Activated CD8-positive, alpha-beta T cell treated with anti-CD3 and anti-CD28 coated beads, Interleukin-2, amount 10 ng/mL, durations not matched to agents 7 days and 5 days (primary cell): ENCODE measurements around the gene SPATA17. TPM values are rescaled to one million over a fixed set of nuclear protein-coding genes. Genes with fewer than 3 reads are reported as not detected.
"Not testable (repeated sequence)": the region's sequence is repeated elsewhere in the genome, so short reads cannot be mapped to it uniquely, and the experiment has no call there.

ENCODE experiments used
- ATAC-seq: fragments of 150-1000 bp; cut with Tn5 transposase; one replicate; pipeline ENCODE4 v1.10.0; 2021; ENCODE audit warnings: moderate library complexity
- CTCF ChIA-PET: fragments of 350-600 bp; sonication (Branson Sonifier 250); formaldehyde crosslinking; loops from one replicate; lab custom pipeline; 2021; ENCODE audit warnings: antibody characterized with exemption; lab: Charles Lee
- POLR2A ChIA-PET: fragments of 350-600 bp; sonication (Branson Sonifier 250); formaldehyde crosslinking; loops from one replicate; lab custom pipeline; 2021; ENCODE audit warnings: antibody characterized with exemption; lab: Charles Lee
- DNase-seq: peaks from one replicate; pipeline ENCODE4 v3.0.0-alpha.2; 2020
- H3K27ac Mint-ChIP-seq: one replicate; pipeline ENCODE4 v1.8.0; 2021; ENCODE audit warnings: mild to moderate bottlenecking, mixed read lengths
- H3K27me3 Mint-ChIP-seq: one replicate; pipeline ENCODE4 v1.8.0; 2021; ENCODE audit warnings: low read depth, mixed read lengths
- H3K36me3 Mint-ChIP-seq: one replicate; pipeline ENCODE4 v1.8.0; 2021; ENCODE audit warnings: low read depth, mixed read lengths
- H3K4me1 Mint-ChIP-seq: one replicate; pipeline ENCODE4 v1.8.0; 2021; ENCODE audit warnings: low read depth, mixed read lengths
- H3K4me3 Mint-ChIP-seq: one replicate; pipeline ENCODE4 v1.8.0; 2021; ENCODE audit warnings: mild to moderate bottlenecking, mixed read lengths
- H3K9me3 Mint-ChIP-seq: one replicate; pipeline ENCODE4 v1.8.0; 2022; ENCODE audit warnings: mixed read lengths; ENCODE audit not compliant: insufficient read depth
- total RNA-seq, 2 experiments: library from RNA; stranded (reverse); gene quantifications; one replicate each; pipeline ENCODE4 v1.2.3, GENCODE V29; 2021

SPATA17 gene
- total RNA-seq, 2 experiments from 2014 or later: not detected

GRCh38 chr1:217687511-217687910, 56.4 kb downstream of the SPATA17 start:
- Mint-ChIP-seq H3K9me3 (no peaks in the 10 kb centered on the region), H3K36me3 (no peaks in the 10 kb centered on the region), H3K27ac (no peak overlapping the region), H3K4me1 (no peaks in the 10 kb centered on the region), H3K27me3 (no peaks in the 10 kb centered on the region), H3K4me3 (no peak overlapping the region)
- ATAC-seq: no peak
- DNase-seq: no peak
- CTCF ChIA-PET: no interaction called here
- POLR2A ChIA-PET: no interaction called here

DNA sequence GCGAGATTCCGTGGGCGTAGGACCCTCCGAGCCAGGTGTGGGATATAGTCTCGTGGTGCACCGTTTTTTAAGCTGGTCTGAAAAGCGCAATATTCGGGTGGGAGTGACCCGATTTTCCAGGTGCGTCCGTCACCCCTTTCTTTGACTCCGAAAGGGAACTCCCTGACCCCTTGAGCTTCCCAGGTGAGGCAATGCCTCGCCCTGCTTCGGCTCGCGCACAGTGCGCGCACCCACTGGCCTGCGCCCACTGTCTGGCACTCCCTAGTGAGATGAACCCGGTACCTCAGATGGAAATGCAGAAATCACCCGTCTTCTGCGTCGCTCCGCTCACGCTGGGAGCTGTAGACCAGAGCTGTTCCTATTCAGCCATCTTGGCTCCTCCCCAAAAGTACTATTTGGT, 65.0 kb downstream of the SPATA17 start:
- ATAC-seq, POLR2A ChIA-PET, DNase-seq, H3K9me3 Mint-ChIP-seq, H3K4me3 Mint-ChIP-seq, H3K36me3 Mint-ChIP-seq, CTCF ChIA-PET, H3K4me1 Mint-ChIP-seq, H3K27ac Mint-ChIP-seq, H3K27me3 Mint-ChIP-seq: not testable (repeated sequence)

DNA sequence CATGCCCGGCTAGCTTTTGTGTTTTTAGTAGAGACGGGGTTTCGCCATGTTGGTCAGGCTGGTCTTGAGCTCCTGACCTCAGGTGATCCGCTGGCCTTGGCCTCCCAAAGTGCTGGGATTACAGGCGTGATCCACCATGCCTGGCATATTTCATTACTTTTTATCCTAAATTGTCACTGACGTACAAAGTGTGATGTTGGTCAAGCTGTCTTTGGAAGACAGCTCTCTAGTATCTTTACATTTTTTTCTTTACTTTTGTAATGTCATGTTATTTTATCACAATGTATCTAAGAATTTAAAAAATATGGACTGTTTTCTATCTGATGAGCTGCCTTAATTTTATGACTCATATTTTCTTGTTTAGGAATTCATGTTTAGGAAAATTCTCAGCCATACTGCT, 72.2 kb downstream of the SPATA17 start:
- DNase-seq: no peak
- no peaks in the 10 kb centered on the region for H3K4me1 Mint-ChIP-seq
- CTCF ChIA-PET: no interaction called here
- no peak overlapping the region for H3K4me3 Mint-ChIP-seq
- no peak overlapping the region for H3K27ac Mint-ChIP-seq
- no peak for ATAC-seq
- H3K36me3 Mint-ChIP-seq: no peaks in the 10 kb centered on the region
- no peaks in the 10 kb centered on the region for H3K27me3 Mint-ChIP-seq
- peaks cover 3% of the 10 kb centered on the region for H3K9me3 Mint-ChIP-seq
- POLR2A ChIA-PET: interaction anchor here (0.7 kb wide), 1 partner anchor 407 kb away, joined by 3 read pairs; no protein-coding TSS in a partner anchor

DNA sequence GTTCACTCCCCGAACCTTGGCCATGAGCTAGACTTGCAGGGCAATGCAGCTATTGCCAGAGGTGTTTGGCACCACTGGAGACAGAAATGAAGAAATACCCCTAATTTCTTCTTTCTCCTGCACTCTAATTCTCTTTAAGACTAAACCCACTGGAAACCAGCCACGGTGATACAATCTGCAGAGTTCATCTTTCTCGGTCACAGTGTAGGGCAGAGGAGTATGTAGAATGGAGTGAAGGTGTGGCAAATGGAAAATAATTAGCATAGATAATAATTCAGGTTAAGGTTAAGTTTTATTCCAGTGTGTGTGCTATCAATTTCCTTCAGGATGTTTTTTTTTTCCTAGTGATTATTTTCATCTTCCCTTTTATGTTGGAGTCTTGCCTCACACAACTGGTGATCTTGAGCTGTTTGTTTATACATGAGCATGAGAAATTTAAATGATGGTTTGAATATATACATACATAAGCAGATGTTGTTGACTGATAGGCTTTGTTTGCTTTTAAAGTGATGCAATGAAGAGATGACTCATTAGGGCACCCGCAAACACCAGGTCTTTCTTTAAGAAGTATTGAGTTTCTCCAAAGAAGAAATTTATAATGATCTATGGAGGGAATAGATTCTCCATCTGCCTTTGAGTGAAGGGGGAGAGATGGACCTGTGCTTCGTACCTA, 81.9 kb downstream of the SPATA17 start:
- ChIA-PET POLR2A (no interaction called here), CTCF (no interaction called here)
- no peak overlapping the region for H3K4me3 Mint-ChIP-seq
- no peaks in the 10 kb centered on the region for H3K4me1 Mint-ChIP-seq
- ATAC-seq (no peak), DNase-seq (no peak)
- H3K27ac Mint-ChIP-seq: no peak overlapping the region
- no peaks in the 10 kb centered on the region for H3K9me3 Mint-ChIP-seq
- H3K27me3 Mint-ChIP-seq: no peaks in the 10 kb centered on the region
- no peaks in the 10 kb centered on the region for H3K36me3 Mint-ChIP-seq

DNA sequence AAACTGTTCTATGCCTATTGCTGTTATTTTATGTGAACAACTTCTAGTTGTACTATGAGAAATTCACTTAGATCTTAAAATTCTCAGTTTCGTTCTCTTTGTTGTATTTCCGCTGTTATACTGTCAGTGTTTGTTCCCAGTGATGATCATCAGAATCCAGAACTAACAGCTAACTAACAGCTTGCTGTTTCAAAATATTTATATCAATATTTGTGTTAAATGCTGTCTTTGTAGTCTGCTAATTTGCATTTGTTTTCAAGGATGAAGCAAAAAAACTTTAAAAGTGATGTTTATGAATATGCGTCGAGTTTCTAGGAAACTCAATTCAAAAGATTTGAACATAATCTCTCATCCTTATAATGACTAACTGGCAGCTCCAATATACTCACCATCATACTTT, 84.5 kb downstream of the SPATA17 start:
- no peak overlapping the region for H3K4me3 Mint-ChIP-seq
- DNase-seq (no peak), ATAC-seq (no peak)
- no peaks in the 10 kb centered on the region for H3K4me1 Mint-ChIP-seq
- ChIA-PET POLR2A (no interaction called here), CTCF (no interaction called here)
- H3K36me3 Mint-ChIP-seq: no peaks in the 10 kb centered on the region
- no peaks in the 10 kb centered on the region for H3K9me3 Mint-ChIP-seq
- H3K27ac Mint-ChIP-seq: no peak overlapping the region
- H3K27me3 Mint-ChIP-seq: no peaks in the 10 kb centered on the region

DNA sequence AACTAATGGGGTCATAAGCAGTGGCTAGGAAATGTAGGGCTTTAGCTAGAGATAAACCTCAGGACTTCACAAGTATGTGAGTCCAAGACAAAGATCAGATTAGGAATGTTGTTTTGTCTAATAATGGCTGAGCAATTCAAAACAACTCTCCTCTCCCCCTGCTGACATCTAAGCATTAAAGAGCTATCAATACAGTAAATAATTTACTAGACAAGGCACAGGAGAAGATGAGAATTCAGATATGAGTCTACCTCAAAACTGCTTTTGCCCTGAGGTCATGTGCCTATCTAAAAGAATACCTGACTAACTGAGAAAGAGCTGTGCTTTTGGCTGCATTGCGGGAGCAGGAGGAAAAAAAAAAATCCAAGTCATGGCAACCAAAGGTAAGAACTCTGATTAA, 86.8 kb downstream of the SPATA17 start:
- H3K27me3 Mint-ChIP-seq: no peaks in the 10 kb centered on the region
- ATAC-seq: no peak
- no peaks in the 10 kb centered on the region for H3K4me1 Mint-ChIP-seq
- POLR2A ChIA-PET: no interaction called here
- no peak overlapping the region for H3K27ac Mint-ChIP-seq
- CTCF ChIA-PET: interaction anchor here (1.0 kb wide), 2 partner anchors 29 to 69 kb away, joined by 3 read pairs; no protein-coding TSS in a partner anchor
- DNase-seq: no peak
- no peak overlapping the region for H3K4me3 Mint-ChIP-seq
- H3K36me3 Mint-ChIP-seq: no peaks in the 10 kb centered on the region
- H3K9me3 Mint-ChIP-seq: no peaks in the 10 kb centered on the region

DNA sequence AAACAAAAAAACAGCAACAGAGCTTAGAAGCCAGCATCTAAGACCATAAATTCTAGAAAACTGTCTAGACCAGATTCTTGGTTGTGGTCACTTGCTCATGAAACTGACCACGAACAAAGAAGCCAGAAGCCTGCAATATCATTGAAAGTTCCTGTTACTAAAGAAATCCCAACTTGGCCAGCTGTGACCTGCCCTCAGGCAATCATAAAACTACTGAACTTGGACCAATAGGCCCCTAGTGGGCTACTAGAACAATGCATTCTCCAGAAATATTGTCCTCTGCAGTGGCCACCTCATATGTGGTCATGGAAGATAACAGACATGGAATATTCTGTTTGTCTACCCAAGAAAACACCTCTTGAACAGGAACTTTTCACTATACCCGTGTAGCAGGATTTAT, 87.7 kb downstream of the SPATA17 start:
- H3K36me3 Mint-ChIP-seq: no peaks in the 10 kb centered on the region
- DNase-seq: no peak
- H3K27ac Mint-ChIP-seq: no peak overlapping the region
- no peaks in the 10 kb centered on the region for H3K4me1 Mint-ChIP-seq
- no peaks in the 10 kb centered on the region for H3K9me3 Mint-ChIP-seq
- CTCF ChIA-PET: interaction anchor here (1.0 to 1.7 kb wide), 2 partner anchors 10 to 28 kb away, joined by 3 to 6 read pairs; no protein-coding TSS in a partner anchor
- H3K27me3 Mint-ChIP-seq: no peaks in the 10 kb centered on the region
- H3K4me3 Mint-ChIP-seq: no peak overlapping the region
- no peak for ATAC-seq
- POLR2A ChIA-PET: no interaction called here

DNA sequence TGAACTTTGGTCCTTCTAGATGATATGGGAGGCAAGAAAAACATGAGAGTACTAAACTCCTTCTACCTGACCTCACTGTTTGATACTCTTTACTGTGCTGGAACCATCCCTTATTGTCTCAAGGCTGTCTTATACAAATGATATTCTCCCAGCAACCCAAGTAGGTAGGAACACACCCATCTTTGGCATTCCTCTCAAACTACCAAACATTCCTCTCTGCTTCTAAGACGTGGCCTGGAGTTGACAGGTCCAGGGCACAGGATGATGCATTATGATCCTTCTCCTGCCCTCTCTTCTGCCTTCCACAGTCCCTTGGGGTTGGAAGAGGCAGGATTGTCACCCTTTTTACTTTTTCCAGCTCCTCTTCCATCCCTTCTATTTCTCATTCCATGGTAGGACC, 90.5 kb downstream of the SPATA17 start:
- ChIA-PET CTCF (no interaction called here), POLR2A (no interaction called here)
- H3K9me3 Mint-ChIP-seq: no peaks in the 10 kb centered on the region
- DNase-seq (no peak), ATAC-seq (no peak)
- H3K27ac Mint-ChIP-seq: no peak overlapping the region
- H3K4me1 Mint-ChIP-seq: no peaks in the 10 kb centered on the region
- no peak overlapping the region for H3K4me3 Mint-ChIP-seq
- no peaks in the 10 kb centered on the region for H3K27me3 Mint-ChIP-seq
- no peaks in the 10 kb centered on the region for H3K36me3 Mint-ChIP-seq

GRCh38 chr1:217734973-217735372, 103.8 kb downstream of the SPATA17 start:
- no peaks in the 10 kb centered on the region for H3K9me3 Mint-ChIP-seq
- H3K36me3 Mint-ChIP-seq: no peaks in the 10 kb centered on the region
- no peaks in the 10 kb centered on the region for H3K27me3 Mint-ChIP-seq
- ATAC-seq (no peak), DNase-seq (no peak)
- no peak overlapping the region for H3K4me3 Mint-ChIP-seq
- H3K4me1 Mint-ChIP-seq: no peaks in the 10 kb centered on the region
- POLR2A ChIA-PET: no interaction called here
- CTCF ChIA-PET: no interaction called here
- no peak overlapping the region for H3K27ac Mint-ChIP-seq

DNA sequence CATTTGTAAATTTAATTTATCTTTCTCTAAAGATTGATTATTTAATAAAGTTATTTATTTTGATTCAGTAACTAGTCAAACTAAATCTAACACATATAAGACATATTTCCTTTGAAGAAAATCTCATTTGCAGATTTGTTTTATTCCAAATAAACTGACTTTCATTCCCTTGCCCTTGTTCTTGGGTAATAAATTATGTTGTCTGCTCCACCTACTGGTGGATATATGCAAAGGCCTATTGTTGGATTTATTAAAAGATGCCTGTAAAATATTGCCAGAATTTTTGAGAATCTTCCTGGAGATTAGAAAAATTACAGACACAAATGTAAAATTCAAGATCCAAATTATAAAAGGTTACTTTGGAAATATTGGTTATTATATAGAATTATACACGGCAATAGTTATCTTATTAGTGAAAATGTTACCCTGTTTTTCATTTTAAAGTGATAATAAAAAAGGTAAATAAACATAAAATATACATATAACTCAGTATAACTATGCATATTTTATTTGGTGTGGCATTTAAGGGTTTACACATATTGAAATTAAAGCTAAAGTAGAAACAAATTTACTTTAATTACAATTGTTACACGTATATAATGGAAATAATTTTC, 116.1 kb downstream of the SPATA17 start:
- ATAC-seq (no peak), DNase-seq (no peak)
- no peak overlapping the region for H3K27ac Mint-ChIP-seq
- no peaks in the 10 kb centered on the region for H3K4me1 Mint-ChIP-seq
- no peaks in the 10 kb centered on the region for H3K9me3 Mint-ChIP-seq
- ChIA-PET POLR2A (no interaction called here), CTCF (interaction anchor here (1.0 kb wide), 1 partner anchor 29 kb away, joined by 3 read pairs; no protein-coding TSS in a partner anchor)
- no peaks in the 10 kb centered on the region for H3K27me3 Mint-ChIP-seq
- H3K36me3 Mint-ChIP-seq: no peaks in the 10 kb centered on the region
- no peak overlapping the region for H3K4me3 Mint-ChIP-seq

DNA sequence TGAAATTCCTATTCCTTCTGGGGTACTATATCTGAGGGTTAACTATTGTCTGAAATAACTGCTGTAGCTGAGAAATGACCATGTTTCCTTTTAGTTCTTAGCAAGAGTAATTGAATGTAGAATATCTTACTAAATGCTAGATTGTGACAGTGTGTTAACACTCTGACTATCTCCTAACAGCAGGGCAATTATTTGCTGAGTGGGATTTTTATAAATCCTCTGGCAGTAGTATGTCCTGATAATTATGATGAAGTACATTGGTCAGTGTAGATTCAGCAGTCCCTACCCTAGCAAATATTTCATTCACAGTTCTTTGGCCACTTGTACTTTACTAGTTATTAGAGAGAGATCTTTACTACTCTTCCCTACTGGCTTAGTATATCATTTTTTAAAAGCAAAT, 138.6 kb downstream of the SPATA17 start:
- no peaks in the 10 kb centered on the region for H3K4me1 Mint-ChIP-seq
- H3K27ac Mint-ChIP-seq: no peak overlapping the region
- H3K36me3 Mint-ChIP-seq: no peaks in the 10 kb centered on the region
- no peaks in the 10 kb centered on the region for H3K27me3 Mint-ChIP-seq
- no peak overlapping the region for H3K4me3 Mint-ChIP-seq
- H3K9me3 Mint-ChIP-seq: no peaks in the 10 kb centered on the region
- ATAC-seq (no peak), DNase-seq (no peak)
- POLR2A ChIA-PET: no interaction called here
- CTCF ChIA-PET: no interaction called here

- POLR2A ChIA-PET: no interaction called here
- no peaks in the 10 kb centered on the region for H3K9me3 Mint-ChIP-seq
- ATAC-seq: no peak
- DNase-seq: no peak
- H3K27ac Mint-ChIP-seq: no peak overlapping the region
- CTCF ChIA-PET: no interaction called here
- H3K36me3 Mint-ChIP-seq: no peaks in the 10 kb centered on the region
- H3K4me1 Mint-ChIP-seq: no peaks in the 10 kb centered on the region
- H3K27me3 Mint-ChIP-seq: no peaks in the 10 kb centered on the region
- no peak overlapping the region for H3K4me3 Mint-ChIP-seq
These were observed 139.8 kb downstream of the SPATA17 start for GRCh38 chr1:217770918-217771317.
